ENCODE results near the gene CD180. TPM values are rescaled to one million over a fixed set of nuclear protein-coding genes. Genes with fewer than 3 reads are reported as not detected.

Gene CD180
- total RNA-seq, 1 experiment from 2014 or later: not detected

DNA sequence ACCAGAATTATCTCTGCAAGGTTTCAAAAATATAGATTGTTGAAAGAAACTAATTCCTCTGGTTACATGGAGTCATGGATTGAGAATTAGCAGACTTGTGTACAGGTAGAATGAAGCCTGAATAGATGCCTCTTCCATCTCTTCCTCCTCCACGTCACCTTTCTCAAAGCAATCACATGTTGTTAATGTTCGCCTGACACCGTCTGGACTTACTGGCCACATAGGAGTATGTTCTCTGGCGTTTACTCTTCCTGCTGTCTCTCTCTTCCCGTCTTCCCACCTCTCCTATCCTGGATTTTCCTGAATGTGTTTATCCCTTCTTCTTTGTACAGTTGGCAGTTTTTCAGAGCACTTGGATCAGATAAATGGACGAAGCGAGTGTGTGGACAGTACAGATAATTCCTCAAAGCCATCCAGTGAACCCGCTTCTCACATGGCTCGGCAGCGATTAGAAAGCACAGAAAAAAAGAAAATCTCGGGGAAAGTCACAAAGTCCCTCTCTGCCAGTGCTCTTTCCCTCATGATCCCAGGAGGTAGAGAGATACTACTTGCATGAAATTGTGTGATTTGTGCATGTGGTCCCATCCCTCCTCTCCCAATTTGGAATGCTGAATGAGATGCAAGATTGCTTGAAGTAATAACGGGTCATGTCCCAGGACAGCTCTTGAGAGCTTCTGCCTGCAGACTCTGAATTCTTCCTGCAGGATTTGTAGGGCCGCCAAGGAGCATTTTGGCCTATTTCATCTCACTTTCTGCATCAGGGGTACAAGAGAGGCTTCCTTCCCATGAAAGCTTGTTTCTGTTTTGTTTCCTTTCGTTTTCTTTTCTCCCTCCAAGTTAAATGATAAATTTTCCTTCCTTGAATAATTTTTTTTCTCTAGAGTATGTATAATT is 47.3 kb downstream of the CD180 start:
- in situ Hi-C loops (cut with HindIII; ENCODE audit: low pct_unique_long_range_greater_than_20kb, low sequenced_read_pairs): no loop called here
- no peak for DNase-seq (ENCODE audit: low read depth)

DNA sequence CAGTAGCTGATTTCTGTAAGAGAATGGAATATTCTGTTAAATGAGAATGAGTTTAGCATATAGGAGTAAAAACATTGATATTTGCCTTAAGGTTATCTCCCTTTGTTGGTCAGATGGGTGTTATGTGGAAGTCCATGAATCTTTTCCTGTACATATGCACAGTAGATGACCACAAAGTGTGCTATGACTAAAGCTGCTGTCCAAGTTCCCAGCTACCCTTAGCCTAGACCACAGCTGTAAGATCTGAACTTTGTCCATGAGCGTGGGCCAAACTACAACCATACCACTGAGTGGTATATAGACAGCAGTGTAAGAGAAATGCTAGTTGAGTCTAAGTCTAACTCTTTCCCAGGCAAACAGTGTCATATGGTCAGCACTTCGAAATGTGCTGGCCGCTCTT is 48.8 kb downstream of the CD180 start:
- DNase-seq (ENCODE audit: low read depth): no peak
- in situ Hi-C loops (cut with HindIII; ENCODE audit: low pct_unique_long_range_greater_than_20kb, low sequenced_read_pairs): no loop called here

DNA sequence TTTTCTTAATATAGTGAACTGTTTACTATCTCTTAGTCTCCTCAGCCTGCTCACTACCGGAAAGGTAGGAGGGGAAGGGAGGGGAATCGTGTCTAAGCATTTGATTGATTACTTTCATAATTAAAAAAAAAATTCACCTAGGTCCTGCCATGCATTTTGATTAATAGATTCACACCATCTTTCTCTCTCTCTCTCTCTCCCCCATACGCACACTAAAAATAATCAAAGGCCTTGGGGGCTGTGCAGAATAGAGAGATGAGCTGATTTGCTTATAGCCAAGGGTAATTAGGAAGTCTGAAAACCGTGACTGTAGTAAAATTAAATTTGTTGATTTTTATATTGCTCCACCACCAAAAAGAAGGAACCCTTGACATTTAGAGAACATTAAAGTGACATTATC is 49.6 kb downstream of the CD180 start:
- DNase-seq (ENCODE audit: low read depth): no peak
- in situ Hi-C loops (cut with HindIII; ENCODE audit: low pct_unique_long_range_greater_than_20kb, low sequenced_read_pairs): no loop called here

DNA sequence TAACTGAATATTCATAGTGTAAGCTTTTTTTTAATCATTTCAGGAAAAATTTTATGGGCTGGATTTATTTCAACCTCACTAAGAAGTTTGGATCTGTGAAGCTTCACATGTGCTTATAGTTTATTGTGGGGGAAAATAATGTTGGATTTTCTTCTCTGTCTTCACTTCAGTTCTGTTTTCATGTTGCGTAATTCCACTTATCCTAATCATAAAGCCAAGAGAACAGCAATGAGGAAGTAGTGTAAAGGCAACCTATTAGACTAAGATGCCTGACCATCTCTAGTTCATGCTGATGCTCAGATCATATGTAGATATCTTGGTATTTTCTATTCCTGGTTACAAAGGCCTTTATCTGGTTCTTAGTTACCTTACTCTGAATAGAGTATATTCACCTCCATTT is 50.0 kb downstream of the CD180 start:
- no peak for DNase-seq (ENCODE audit: low read depth)
- in situ Hi-C loops (cut with HindIII; ENCODE audit: low pct_unique_long_range_greater_than_20kb, low sequenced_read_pairs): no loop called here

DNA sequence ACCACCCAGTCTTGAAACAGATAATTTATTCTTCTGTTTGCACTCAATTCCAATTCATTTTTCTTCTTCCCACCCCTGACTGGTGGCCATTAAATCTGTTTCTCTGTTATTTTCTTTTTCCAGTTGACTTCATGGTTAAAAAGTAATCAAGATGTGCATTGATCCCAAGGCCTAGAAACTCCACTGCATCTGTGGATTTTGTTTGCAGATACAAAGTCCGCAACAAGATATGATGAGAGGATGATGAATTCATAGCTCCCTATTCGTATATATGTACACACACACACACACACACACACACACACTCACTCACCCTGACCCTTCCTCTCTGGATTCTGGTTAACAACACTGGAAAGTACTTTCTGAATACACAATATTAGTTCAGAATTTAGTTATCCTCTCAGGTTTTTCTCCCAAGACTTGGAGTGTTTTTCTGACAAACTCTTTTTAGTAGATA is 52.4 kb downstream of the CD180 start:
- DNase-seq (ENCODE audit: low read depth): no peak
- in situ Hi-C loops (cut with HindIII; ENCODE audit: low pct_unique_long_range_greater_than_20kb, low sequenced_read_pairs): no loop called here

DNA sequence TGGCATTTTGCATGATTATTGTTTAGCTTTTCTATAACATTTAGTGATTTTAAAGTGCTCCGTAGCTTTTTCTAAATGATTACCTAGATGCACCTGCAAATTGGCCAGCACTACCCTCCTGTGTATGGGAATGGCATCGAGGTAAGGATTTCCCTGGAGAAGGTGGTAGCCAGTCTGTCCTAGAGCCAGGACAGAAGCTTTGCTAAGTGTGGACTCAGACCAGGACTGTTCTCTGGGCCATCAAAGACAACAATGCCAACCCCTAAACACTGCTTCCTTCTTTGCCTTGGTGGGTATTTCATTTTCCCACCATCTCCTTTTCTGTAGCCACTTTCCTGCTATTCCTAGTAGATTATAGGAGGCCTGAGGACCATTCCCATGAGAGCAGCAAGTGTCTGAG is 53.0 kb downstream of the CD180 start:
- in situ Hi-C loops (cut with HindIII; ENCODE audit: low pct_unique_long_range_greater_than_20kb, low sequenced_read_pairs): no loop called here
- DNase-seq (ENCODE audit: low read depth): no peak

DNA sequence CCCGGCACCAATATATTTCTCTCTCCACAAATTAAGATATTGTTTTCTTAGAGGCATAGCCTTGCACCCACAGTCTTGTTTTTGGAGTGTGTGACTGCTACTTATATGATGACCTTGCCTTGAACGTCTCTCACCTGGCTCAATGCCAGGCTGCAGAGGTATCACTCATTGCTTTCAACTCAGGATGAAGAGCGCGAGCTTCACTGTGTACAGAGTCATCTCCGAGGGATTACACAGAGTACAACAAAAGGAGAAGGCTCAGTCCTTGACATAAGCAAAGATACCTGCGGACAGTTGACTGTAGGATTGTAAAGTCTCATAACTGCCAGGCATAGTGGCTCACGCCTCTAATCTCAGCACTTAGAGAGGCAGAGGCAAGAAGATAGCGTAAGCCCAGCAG is 53.8 kb downstream of the CD180 start:
- no peak for DNase-seq (ENCODE audit: low read depth)
- in situ Hi-C loops (cut with HindIII; ENCODE audit: low pct_unique_long_range_greater_than_20kb, low sequenced_read_pairs): no loop called here

DNA sequence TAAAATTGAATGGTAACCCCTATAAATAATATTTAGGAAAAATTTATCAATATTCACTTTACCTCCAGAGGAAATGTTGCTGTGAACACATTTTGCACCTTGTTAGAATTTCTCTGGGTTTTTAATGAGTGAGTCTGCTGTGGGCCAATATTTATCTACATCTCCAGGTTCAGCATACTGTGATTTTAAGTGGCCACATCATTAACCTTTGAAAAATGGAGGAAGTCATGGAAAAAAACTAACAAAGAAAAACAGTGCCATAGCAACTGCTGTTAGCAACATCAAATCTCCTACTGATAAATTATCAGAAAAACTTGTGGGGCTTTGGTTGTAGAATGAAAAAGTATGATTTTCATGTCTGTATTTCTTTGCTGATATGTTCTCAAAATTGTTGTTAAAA is 55.0 kb downstream of the CD180 start:
- in situ Hi-C loops (cut with HindIII; ENCODE audit: low pct_unique_long_range_greater_than_20kb, low sequenced_read_pairs): no loop called here
- DNase-seq (ENCODE audit: low read depth): no peak

DNA sequence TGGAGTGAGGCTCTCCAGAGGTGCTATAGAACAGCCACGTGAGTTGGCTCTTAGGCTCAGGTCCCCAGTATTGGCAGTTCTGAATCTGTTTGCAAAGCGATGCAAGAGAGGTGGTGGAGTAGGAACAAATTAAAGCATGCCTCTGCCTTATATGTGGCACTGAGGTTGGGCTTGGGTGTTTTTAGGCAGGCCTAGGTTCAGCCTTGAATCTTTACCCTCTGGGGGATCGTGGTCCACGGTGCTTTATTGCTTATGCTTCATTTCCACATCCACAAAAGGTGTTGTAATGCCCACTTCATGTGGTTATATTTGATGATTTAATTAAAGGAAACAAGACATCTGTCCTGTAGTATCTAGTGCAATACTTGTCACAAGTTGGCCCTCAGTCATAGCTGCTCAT is 56.2 kb downstream of the CD180 start:
- DNase-seq (ENCODE audit: low read depth): no peak
- in situ Hi-C loops (cut with HindIII; ENCODE audit: low pct_unique_long_range_greater_than_20kb, low sequenced_read_pairs): no loop called here

DNA sequence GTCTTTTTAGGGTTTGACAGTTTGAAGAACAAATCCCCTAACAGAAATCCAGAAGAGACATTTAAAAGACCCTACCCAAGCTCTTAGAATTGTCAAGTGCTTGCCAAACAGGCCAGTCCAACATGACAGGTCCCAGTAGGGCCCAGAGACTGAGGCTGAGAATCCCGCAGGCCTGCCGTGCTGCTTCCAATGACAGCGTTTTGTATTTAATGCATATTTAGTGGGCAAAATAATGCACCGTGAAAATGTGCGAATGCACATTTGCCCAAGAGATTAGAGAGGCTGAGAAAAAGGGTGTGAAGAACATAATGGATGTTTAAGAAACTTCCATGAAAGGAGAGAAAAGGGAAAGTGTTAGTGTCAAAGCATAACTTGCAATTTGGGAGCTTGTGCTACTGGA is 57.6 kb downstream of the CD180 start:
- in situ Hi-C loops (cut with HindIII; ENCODE audit: low pct_unique_long_range_greater_than_20kb, low sequenced_read_pairs): no loop called here
- DNase-seq (ENCODE audit: low read depth): no peak

DNA sequence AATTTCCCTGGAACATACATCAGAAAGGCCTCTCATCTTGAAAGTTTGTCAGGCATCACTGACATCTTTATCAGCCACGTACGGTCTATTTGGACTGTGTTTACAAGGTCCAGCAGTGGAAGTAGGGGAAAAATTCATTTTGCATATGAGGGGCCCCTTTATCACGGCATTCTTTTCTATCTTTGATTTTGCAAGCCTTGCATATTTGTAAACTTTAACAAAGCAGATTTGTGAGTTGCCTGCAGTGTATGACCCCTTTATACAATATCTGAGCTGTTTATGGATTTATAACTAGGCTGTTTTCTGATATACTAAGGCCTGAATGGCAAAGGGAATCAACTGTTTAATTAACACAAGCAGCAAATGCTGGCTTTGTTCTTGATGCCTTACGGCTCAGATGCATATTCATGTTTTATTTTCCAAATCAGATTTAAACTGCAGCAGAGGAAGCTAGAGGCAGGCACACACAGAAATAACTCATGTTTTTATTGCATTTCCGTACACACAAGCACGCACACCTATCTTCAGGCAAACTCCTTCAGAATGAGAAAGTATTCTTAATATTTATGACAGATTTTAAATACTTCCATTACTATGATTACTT is 61.1 kb downstream of the CD180 start:
- in situ Hi-C loops (cut with HindIII; ENCODE audit: low pct_unique_long_range_greater_than_20kb, low sequenced_read_pairs): no loop called here
- DNase-seq (ENCODE audit: low read depth): no peak

DNA sequence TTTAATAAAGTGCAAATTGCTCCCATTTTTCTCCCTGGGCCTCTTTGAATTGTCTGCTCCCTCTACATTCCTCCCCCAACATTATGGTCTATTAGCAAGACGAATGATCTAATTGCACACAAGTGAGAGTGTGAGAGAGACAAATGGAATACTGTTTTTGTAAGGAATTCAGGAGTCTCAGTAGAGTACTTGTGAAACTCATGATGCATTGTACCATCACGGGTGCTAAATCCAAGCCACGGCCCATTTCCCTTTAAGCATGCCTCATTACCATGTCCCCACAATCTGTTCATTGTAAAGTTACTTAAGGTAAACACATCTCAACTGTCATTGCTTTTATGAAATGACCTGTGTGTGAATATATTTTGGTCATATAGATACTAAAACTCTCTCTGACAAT is 62.8 kb downstream of the CD180 start:
- in situ Hi-C loops (cut with HindIII; ENCODE audit: low pct_unique_long_range_greater_than_20kb, low sequenced_read_pairs): no loop called here
- no peak for DNase-seq (ENCODE audit: low read depth)

DNA sequence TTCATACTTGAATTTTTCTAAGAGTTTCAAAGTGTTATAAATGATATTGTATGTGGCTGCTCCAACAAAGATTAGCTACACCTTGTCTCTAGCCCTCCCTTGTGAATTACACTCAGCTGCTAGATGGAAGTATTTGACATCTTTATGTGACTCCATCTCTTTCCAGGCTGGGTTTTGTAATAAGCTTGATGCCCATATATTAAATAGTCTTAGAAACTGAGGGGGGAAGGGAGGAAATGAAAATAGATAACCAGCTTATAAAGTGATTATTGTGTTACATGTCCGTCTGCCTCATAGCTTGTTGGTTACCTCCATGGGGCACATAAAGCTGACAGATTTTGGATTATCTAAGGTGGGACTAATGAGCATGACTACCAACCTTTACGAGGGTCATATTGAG is 63.4 kb downstream of the CD180 start:
- in situ Hi-C loops (cut with HindIII; ENCODE audit: low pct_unique_long_range_greater_than_20kb, low sequenced_read_pairs): no loop called here
- DNase-seq (ENCODE audit: low read depth): no peak

DNA sequence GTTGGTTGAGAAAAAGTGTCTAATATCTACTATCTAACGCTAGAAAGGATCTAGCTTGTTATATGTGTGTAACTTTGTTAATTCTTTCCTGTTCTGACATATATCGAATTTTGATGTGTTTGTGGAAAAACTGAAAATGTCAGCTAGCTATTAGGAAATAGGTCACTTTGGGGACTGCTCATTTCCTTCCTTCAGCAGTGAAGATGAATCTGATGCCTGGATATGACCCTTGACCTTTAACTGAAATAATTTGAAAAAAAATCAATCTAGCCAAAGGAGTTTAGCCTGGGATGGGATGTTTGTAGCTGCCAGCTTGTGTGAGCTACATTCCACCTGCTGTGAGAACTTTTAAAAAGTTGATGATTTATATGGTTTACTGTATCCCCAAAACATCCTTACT is 66.8 kb downstream of the CD180 start:
- in situ Hi-C loops (cut with HindIII; ENCODE audit: low pct_unique_long_range_greater_than_20kb, low sequenced_read_pairs): no loop called here

More for the DNA sequence above, 66.8 kb downstream of the CD180 start:
- DNase-seq (ENCODE audit: low read depth): no peak

Measured in Caki2 (cell line).